Sigmoid colon (tissue), 7 donors: ENCODE measurements around the gene TSPEAR. TPM values are rescaled to one million over a fixed set of nuclear protein-coding genes. Genes with fewer than 3 reads are reported as not detected.
"Not testable (repeated sequence)": the region's sequence is repeated elsewhere in the genome, so short reads cannot be mapped to it uniquely, and the experiment has no call there.

Experiments used
- DNase-seq: peaks from one replicate; pipeline ENCODE4 v3.0.0-alpha.2; 2019
- H3K27ac ChIP-seq, 4 donors: fragments of 200-600 bp; sonication (generic); one replicate each; pipeline ENCODE4 v1.5.1; 2016 to 2019; ENCODE audit warnings: mild to moderate bottlenecking in 1 of 4
- H3K27me3 ChIP-seq, 3 donors: fragments of 200-600 bp; sonication (generic); one replicate each; pipeline ENCODE4 v1.5.1; 2019; ENCODE audit warnings: mild to moderate bottlenecking in 1 of 3
- H3K36me3 ChIP-seq, 4 donors: fragments of 200-600 bp; sonication (generic); one replicate each; pipeline ENCODE4 v1.5.1; 2016 to 2019
- H3K4me1 ChIP-seq, 4 donors: fragments of 200-600 bp; sonication (generic); one replicate each; pipeline ENCODE4 v1.5.1; 2017 to 2019
- H3K4me3 ChIP-seq, 4 donors: fragments of 200-600 bp; sonication (generic); one replicate each; pipeline ENCODE4 v1.5.1; 2017 to 2019; ENCODE audit warnings: mild to moderate bottlenecking in 2 of 4, moderate library complexity in 1 of 4
- H3K9me3 ChIP-seq, 4 donors: fragments of 200-600 bp in 3 of 4; sonication (generic) in 3 of 4; one replicate each; pipeline versions ENCODE4 v1.5.1 to v1.6.1; 2013 to 2019
- EP300 ChIP-seq, 4 donors: sonication (generic); formaldehyde crosslinking; IDR thresholded peaks; one replicate each; pipeline ENCODE4 v1.6.1; 2017; ENCODE audit warnings: antibody characterized with exemption in 4 of 4
- POLR2A ChIP-seq, 2 donors: fragments of 450-650 bp; IDR thresholded peaks; one replicate each; pipeline ENCODE4 v1.6.1; 2016; ENCODE audit warnings: antibody characterized with exemption in 2 of 2, mild to moderate bottlenecking in 2 of 2, moderate library complexity in 2 of 2
- POLR2AphosphoS5 ChIP-seq, 4 donors: sonication (generic); formaldehyde crosslinking; IDR thresholded peaks; one replicate each; pipeline ENCODE4 v1.6.1; 2017; ENCODE audit warnings: antibody characterized with exemption in 4 of 4
- WGBS, 2 donors: extraction: QIAGEN DNeasy Blood & Tissue Kit; methylation state at CpG; one replicate each; pipeline ENCODE4 v1.1.7; 2013; 5-methylcytosine and 5-hydroxymethylcytosine counted together
- intact Hi-C: fragments of 100-400 bp; cut with DNase I; formaldehyde crosslinking; loops from one replicate; pipeline ENCODE4 v1.15.1; 2023
- polyA plus RNA-seq, 3 donors: library from polyadenylated mRNA; stranded (reverse); fragments of 200-250 nt; gene quantifications; one replicate each; pipeline ENCODE4 v1.2.3, GENCODE V29; 2013
- total RNA-seq, 4 donors: library from RNA; depleted of rRNA; stranded (reverse); fragments of >200 nt; gene quantifications; one replicate each; pipeline ENCODE4 v1.1.0, GENCODE V29; 2016
- TF ChIP-seq, protein P1 (sequence below), 4 experiments: fragments of 450-650 bp in 3 of 4; fragments of 200-600 bp in 1 of 4; IDR thresholded peaks; one replicate each; pipeline ENCODE4 v1.5.1; 2016 to 2019; ENCODE audit warnings: antibody characterized with exemption in 4 of 4, mild to moderate bottlenecking in 3 of 4, moderate library complexity in 2 of 4
- donor health status: healthy with polysubstance abuse.
- donor health status: Bipolar disorder and iron deficiency.
- donor health status: healthy.

Gene TSPEAR
- total and polyA plus RNA-seq, 7 donors: under 0.01 to 0.20 TPM; not detected in 5

DNA sequence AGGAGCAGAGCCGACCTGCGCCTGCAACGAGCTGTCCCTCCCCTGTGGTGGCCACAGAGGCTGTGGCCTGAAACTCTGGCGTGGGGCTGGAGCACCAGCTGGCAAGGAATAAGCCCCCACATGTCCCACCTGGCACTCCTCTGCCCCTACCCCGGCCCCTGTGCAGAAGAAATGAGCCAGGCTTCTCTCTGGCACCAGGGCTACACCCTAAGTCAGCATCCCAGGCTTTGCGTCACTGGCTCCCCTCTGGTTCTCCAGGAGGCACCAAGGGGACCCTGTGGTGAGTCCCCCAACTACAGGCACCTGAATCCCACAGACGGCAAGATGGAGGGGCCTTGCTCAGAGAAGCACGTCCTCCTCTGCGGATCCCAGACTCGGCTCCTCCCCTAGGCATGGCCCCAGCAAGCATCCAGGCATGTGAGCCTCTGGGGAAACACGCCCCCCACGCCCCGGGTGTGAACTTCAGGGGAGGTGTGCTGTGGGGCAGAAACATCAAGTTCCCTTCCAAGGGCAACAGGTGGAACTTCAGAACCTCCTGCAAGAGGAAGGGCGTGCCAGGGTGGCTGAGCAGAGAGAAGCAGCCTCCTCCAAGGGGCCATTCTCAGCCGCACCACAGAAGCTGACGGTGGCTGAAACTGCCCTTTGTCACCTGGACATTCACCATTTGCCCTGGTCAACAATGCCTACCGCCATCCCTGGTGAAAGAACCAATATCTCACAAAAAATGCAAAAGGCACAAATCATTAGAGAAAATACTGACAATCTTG is 108.1 kb downstream of the TSPEAR start:
- TF ChIP-seq POLR2A (IDR thresholded peaks at IDR 0.05) (no peak), EP300 (IDR thresholded peaks at IDR 0.05) (no peak), POLR2AphosphoS5 (IDR thresholded peaks at IDR 0.05) (no peak)
- TF ChIP-seq, protein P1, sequence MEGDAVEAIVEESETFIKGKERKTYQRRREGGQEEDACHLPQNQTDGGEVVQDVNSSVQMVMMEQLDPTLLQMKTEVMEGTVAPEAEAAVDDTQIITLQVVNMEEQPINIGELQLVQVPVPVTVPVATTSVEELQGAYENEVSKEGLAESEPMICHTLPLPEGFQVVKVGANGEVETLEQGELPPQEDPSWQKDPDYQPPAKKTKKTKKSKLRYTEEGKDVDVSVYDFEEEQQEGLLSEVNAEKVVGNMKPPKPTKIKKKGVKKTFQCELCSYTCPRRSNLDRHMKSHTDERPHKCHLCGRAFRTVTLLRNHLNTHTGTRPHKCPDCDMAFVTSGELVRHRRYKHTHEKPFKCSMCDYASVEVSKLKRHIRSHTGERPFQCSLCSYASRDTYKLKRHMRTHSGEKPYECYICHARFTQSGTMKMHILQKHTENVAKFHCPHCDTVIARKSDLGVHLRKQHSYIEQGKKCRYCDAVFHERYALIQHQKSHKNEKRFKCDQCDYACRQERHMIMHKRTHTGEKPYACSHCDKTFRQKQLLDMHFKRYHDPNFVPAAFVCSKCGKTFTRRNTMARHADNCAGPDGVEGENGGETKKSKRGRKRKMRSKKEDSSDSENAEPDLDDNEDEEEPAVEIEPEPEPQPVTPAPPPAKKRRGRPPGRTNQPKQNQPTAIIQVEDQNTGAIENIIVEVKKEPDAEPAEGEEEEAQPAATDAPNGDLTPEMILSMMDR (IDR thresholded peaks at IDR 0.05): no peak
- WGBS, 2 donors: 42 to 63% methylated on average over 17 of the region's 17 CpGs
- DNase-seq: no peak
- peaks cover 0 to 39% (median 15%) of the 10 kb centered on the region in 3 donors for H3K27me3 ChIP-seq
- H3K36me3 ChIP-seq: no peaks in the 10 kb centered on the region
- H3K27ac ChIP-seq: no peak overlapping the region
- H3K4me3 ChIP-seq: no peak overlapping the region
- intact Hi-C loops: no loop called here
- no peaks in the 10 kb centered on the region for H3K4me1 ChIP-seq
- no peaks in the 10 kb centered on the region for H3K9me3 ChIP-seq

DNA sequence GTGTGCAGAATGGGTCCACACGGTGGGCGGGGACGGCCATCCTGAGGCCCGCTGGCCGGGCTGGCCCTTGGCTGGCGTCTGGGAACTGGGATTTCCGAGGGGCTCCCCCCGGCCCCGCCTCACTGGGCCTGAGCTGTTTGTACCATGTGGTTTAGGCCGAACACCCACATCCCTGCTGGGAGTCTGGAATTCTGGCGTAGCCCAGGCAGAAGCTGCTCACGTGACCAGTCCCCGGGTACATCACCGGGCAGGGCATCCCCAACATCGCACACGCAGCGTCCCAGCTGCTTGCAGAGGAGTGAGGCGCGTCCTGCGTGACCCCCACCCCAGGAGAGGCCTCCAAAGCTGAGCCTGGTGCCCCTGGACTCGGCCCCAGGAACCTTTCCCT is 108.9 kb downstream of the TSPEAR start:
- WGBS, 2 donors: 61 to 82% methylated on average over 20 to 21 of the region's 21 CpGs
- Histone ChIP-seq H3K36me3 (no peaks in the 10 kb centered on the region), H3K4me3 (no peak overlapping the region), H3K9me3 (no peaks in the 10 kb centered on the region), H3K27me3 (peaks cover 0 to 39% (median 15%) of the 10 kb centered on the region in 3 donors), H3K4me1 (no peaks in the 10 kb centered on the region), H3K27ac (no peak overlapping the region)
- DNase-seq: no peak
- TF ChIP-seq EP300 (IDR thresholded peaks at IDR 0.05): no peak
- intact Hi-C loops: no loop called here

DNA sequence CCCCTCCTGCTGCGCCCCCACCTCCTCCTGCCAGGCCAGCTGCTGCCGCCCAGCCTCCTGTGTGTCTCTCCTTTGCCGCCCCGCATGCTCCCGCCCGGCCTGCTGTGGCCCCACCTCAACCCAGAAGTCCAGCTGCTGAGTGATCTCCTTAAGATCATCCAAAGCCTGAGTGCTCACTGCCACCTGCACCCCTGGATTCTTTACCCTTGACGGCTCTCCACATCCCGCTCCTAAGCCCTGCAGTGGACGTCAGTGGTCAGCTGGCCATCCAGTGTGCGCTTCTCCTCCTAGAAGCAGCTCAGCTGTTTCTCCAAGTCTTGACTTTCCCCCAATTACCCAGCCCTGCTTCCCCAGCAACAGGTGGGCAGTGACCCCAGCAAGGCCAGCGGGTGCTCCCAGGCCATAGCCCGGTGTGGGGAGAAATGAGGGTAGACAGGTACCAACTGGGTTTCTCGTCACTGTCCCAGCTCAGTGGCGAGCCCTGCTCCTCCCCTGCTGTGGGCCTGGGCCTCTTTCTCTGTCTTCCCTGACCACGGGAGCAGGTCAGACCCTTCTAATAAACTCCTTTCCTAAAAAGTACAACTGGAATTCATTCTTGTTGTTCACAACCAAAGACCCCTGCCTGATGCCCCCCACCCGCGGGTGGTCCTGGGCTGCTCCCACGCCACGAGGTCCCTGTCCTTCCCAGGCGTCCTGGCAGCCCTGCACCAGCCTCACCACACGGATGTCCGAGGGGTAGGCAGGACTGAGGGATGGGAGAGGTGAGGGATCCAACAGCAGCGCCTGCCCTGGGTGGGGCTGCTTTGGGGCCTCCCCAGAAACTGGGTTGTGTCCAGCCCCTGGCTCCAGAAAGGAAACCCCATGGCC is 109.5 kb downstream of the TSPEAR start:
- Histone ChIP-seq H3K27me3 (peaks cover 0 to 39% (median 15%) of the 10 kb centered on the region in 3 donors), H3K36me3 (no peaks in the 10 kb centered on the region), H3K4me1 (no peaks in the 10 kb centered on the region), H3K27ac (no peak overlapping the region), H3K4me3 (no peak overlapping the region), H3K9me3 (no peaks in the 10 kb centered on the region)
- TF ChIP-seq POLR2A (IDR thresholded peaks at IDR 0.05) (no peak), POLR2AphosphoS5 (IDR thresholded peaks at IDR 0.05) (no peak), EP300 (IDR thresholded peaks at IDR 0.05) (no peak)
- TF ChIP-seq, protein P1 (IDR thresholded peaks at IDR 0.05): no peak
- intact Hi-C loops: no loop called here
- 66 to 80% methylated on average over 23 of the region's 23 CpGs for WGBS, 2 donors
- DNase-seq: no peak

DNA sequence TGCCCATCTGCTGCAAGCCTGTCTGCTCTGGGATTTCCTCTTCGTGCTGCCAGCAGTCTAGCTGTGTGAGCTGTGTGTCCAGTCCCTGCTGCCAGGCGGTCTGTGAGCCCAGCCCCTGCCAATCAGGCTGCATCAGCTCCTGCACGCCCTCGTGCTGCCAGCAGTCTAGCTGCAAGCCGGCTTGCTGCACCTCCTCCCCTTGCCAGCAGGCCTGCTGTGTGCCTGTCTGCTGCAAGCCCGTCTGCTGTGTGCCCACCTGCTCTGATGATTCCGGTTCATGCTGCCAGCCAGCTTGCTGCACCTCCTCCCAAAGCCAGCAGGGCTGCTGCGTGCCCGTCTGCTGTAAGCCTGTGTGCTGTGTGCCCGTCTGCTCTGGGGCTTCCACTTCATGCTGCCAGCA is 110.3 kb downstream of the TSPEAR start:
- H3K4me1 ChIP-seq, DNase-seq, intact Hi-C loops, H3K36me3 ChIP-seq, H3K9me3 ChIP-seq, H3K4me3 ChIP-seq, H3K27ac ChIP-seq: not testable (repeated sequence)
- peaks cover 0 to 39% (median 15%) of the 10 kb centered on the region in 3 donors for H3K27me3 ChIP-seq
- WGBS, 2 donors: 48 to 73% methylated on average over 10 of the region's 10 CpGs

DNA sequence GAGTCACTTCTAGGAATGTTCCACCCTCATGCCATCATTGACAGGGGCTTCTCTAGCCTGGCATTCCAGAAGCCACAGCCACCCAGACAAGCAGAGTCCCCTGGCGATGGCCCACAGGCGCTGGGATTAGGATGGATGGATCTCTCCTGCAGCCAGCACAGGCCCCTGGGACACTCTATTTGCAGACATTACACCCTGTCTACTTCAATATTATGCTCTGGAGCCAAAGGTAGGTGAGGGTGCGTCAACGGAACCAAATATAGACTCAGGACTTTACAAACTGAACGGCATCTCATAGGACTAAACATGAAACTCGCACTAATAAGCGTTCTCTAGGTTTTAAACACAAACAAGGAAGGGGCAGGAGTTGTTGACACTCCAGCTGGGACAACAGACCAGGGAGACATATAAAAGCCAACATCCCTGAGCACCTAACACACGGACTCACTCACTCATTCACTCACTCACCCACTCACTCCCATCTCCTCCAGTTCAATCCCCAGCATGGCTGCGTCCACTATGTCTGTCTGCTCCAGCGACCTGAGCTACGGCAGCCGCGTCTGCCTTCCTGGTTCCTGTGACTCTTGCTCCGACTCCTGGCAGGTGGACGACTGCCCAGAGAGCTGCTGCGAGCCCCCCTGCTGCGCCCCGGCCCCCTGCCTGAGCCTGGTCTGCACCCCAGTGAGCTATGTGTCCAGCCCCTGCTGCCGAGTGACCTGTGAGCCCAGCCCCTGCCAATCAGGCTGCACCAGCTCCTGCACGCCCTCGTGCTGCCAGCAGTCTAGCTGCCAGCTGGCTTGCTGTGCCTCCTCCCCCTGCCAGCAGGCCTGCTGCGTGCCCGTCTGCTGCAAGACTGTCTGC is 111.0 kb downstream of the TSPEAR start, which contains the start of gene KRTAP10-7:
Gene KRTAP10-7 (plus strand): TSS at position 480 of the 861 bp plus-strand sequence. CDS start 25 bp downstream, at position 505.
- H3K9me3 ChIP-seq: not testable (repeated sequence)
- peaks cover 0 to 39% (median 15%) of the 10 kb centered on the region in 3 donors for H3K27me3 ChIP-seq

More for the DNA sequence above, 111.0 kb downstream of the TSPEAR start, which contains the start of gene KRTAP10-7:
- H3K36me3 ChIP-seq, H3K4me3 ChIP-seq, DNase-seq, H3K27ac ChIP-seq, intact Hi-C loops, H3K4me1 ChIP-seq: not testable (repeated sequence)
- WGBS, 2 donors: 48 to 72% methylated on average over 23 of the region's 23 CpGs
